Cardiac septum (tissue), 1 donor: Measurements from ENCODE around the gene USP37. TPM values are rescaled to one million over a fixed set of nuclear protein-coding genes. Genes with fewer than 3 reads are reported as not detected.

Experiments
- DNase-seq: peaks from one replicate; pipeline ENCODE4 v3.0.0-alpha.2; 2020; ENCODE audit warnings: low spot score
- intact Hi-C: fragments of 100-400 bp; cut with DNase I; formaldehyde crosslinking; loops from one replicate; pipeline ENCODE4 v1.14.0; 2022
- long read RNA-seq: library from polyadenylated mRNA; unstranded; transcript quantifications from one replicate; pipeline ENCODE4 v2.0.0, GENCODE V29; 2021
- total RNA-seq: library from RNA; stranded (reverse); fragmentation: NEBNext Ultra II Directional; extraction: Animal tissue kit (Norgen Biotek cat#: 25700); gene quantifications from one replicate; pipeline ENCODE4 v1.2.1, GENCODE V29; 2021
- donor health status: DM: no; HTN: no; CAD: no.

USP37 gene
- total RNA-seq = 7.1 TPM
- long read RNA-seq, full-length matches to known transcripts = 4 of 9 reads
- long read RNA-seq, partial matches to known transcripts = 2 of 9 reads
- long read RNA-seq, other reads (novel, unspliced or antisense) = 3 of 9 reads

GRCh38 chr2:218568190-218569037 is at the start of gene USP37, which contains the start of gene CNOT9:
USP37 (minus strand) TSS chr2:218568351; CDS start chr2:218558653, 9,698 bp downstream.
CNOT9 (plus strand) TSS chr2:218568839; CDS start chr2:218568955, 116 bp downstream.
- DNase-seq = peak; percentile 100
- intact Hi-C loops = loop anchor here (5.0 kb wide), 3 partner anchors 79 to 276 kb away; partner anchors contain the start of genes CTDSP1 and TMBIM1

- intact Hi-C loops = no loop called here
- DNase-seq = peak; percentile 64
Measured at GRCh38 chr2:218615868-218616315, 47.7 kb upstream of the USP37 start.

GRCh38 chr2:218607436-218608115 is 39.4 kb upstream of the USP37 start, which contains the start of gene PLCD4:
PLCD4 (plus strand) TSS chr2:218607899; CDS start chr2:218615740, 7,841 bp downstream.
- DNase-seq = no peak
- intact Hi-C loops = no loop called here

GRCh38 chr2:218605432-218605831 is 37.3 kb upstream of the USP37 start:
- DNase-seq = no peak
- intact Hi-C loops = no loop called here

GRCh38 chr2:218585541-218585940 is 17.4 kb upstream of the USP37 start:
- intact Hi-C loops = no loop called here
- no peak for DNase-seq

- intact Hi-C loops = no loop called here
- DNase-seq = no peak
Measured at GRCh38 chr2:218583983-218584850, 16.1 kb upstream of the USP37 start.

- DNase-seq = no peak
- intact Hi-C loops = no loop called here
Measured at GRCh38 chr2:218582076-218582475, 13.9 kb upstream of the USP37 start.

- intact Hi-C loops = no loop called here
Measured at GRCh38 chr2:218578272-218578877, 10.2 kb upstream of the USP37 start.

GRCh38 chr2:218577482-218578220 is 9.5 kb upstream of the USP37 start:
- DNase-seq = no peak
- intact Hi-C loops = no loop called here

More at GRCh38 chr2:218578272-218578877, 10.2 kb upstream of the USP37 start:
- no peak for DNase-seq

GRCh38 chr2:218576854-218577253 is 8.7 kb upstream of the USP37 start:
- intact Hi-C loops = no loop called here
- DNase-seq = no peak

GRCh38 chr2:218570850-218571249 is 2.7 kb upstream of the USP37 start:
- intact Hi-C loops = no loop called here
- no peak for DNase-seq

- no peak for DNase-seq
- intact Hi-C loops = loop anchor here (5.0 kb wide), 3 partner anchors 77 to 278 kb away; partner anchors contain the start of genes CTDSP1 and TMBIM1
Measured at GRCh38 chr2:218569661-218570500, 1.7 kb upstream of the USP37 start.

- peak; percentile 79 for DNase-seq
- intact Hi-C loops = loop anchor here (5.0 kb wide), 3 partner anchors 78 to 277 kb away; partner anchors contain the start of genes CTDSP1 and TMBIM1
Measured at GRCh38 chr2:218569038-218569431, 884 bp upstream of the USP37 start.

- no peak for DNase-seq
- intact Hi-C loops = loop anchor here (5.0 kb wide), 3 partner anchors 80 to 275 kb away; partner anchors contain the start of genes CTDSP1 and TMBIM1
Measured at GRCh38 chr2:218567797-218568189, 358 bp downstream of the USP37 start.

- DNase-seq = no peak
- intact Hi-C loops = loop anchor here (5.0 kb wide), 3 partner anchors 81 to 274 kb away; partner anchors contain the start of genes CTDSP1 and TMBIM1
Measured at GRCh38 chr2:218566296-218566695, 1.9 kb downstream of the USP37 start.

GRCh38 chr2:218564056-218564455 is 4.1 kb downstream of the USP37 start:
- intact Hi-C loops = no loop called here
- no peak for DNase-seq

- DNase-seq = no peak
- intact Hi-C loops = no loop called here
Measured at GRCh38 chr2:218558986-218559385, 9.2 kb downstream of the USP37 start.
